Type B pancreatic cell (in vitro differentiated cells): ENCODE results near the gene GCFC2. TPM values are rescaled to one million over a fixed set of nuclear protein-coding genes. Genes with fewer than 3 reads are reported as not detected.

ENCODE experiments used
- DNase-seq: peaks from one replicate; pipeline ENCODE4 v3.0.0; 2021; ENCODE audit warnings: mixed read lengths; ENCODE audit not compliant: unreplicated experiment; ENCODE audit errors: extremely low spot score
- H3K27ac Mint-ChIP-seq: 2 replicates; pipeline ENCODE4 v1.8.0; 2021; ENCODE audit warnings: mild to moderate bottlenecking, mixed read lengths
- H3K27me3 Mint-ChIP-seq: 2 replicates; pipeline ENCODE4 v1.8.0; 2021; ENCODE audit warnings: mixed read lengths
- H3K36me3 Mint-ChIP-seq: 2 replicates; pipeline ENCODE4 v1.8.0; 2021; ENCODE audit warnings: mixed read lengths
- H3K4me1 Mint-ChIP-seq: one replicate; pipeline ENCODE4 v1.8.0; 2021; ENCODE audit warnings: mixed read lengths; ENCODE audit not compliant: unreplicated experiment
- H3K4me3 Mint-ChIP-seq: 2 replicates; pipeline ENCODE4 v1.8.0; 2021; ENCODE audit warnings: mild to moderate bottlenecking, mixed read lengths
- H3K9me3 Mint-ChIP-seq: 2 replicates; pipeline ENCODE4 v1.8.0; 2021; ENCODE audit warnings: mixed read lengths
- total RNA-seq: library from RNA; stranded (reverse); gene quantifications from 2 replicates; pipeline ENCODE4 v1.2.1, GENCODE V29; 2021; ENCODE audit warnings: low replicate concordance
- TF ChIP-seq, protein P1 (sequence below): fragments of 200-600 bp; sonication (generic); conservative IDR thresholded peaks from 2 replicates; pipeline ENCODE4 v1.5.0; 2021; ENCODE audit warnings: antibody characterized with exemption, mild to moderate bottlenecking

Gene GCFC2
- total RNA-seq, 1 donor from 2014 or later: 19.8 TPM

DNA sequence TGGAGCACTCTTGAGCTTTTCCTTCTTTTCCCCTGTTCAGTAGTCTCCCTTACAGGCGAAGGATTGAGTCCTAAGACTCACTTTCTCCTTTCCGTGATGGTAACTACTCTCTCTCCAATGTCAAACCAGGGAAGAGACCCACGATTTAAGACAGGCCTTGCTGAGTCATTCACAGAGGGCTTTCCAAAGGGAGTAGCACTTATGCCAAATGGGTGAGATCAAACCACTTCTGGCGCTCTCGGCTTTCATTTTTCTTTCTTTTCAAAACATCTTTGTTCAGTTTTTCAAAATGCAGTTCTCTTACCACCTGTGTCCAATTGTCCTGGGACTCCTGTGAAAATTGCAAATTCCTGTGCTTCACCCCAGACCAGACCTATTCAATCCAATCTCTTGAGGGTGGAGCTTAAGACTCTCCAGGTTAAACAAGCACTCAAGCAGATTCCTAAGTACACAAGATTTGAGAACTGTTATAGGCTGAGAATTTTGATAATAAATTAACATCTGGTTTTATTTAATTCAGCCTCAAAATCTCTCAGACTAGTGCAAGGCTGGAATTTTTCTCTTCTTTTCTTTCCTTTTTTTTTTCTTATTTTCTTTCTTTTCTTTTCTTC is 78.5 kb downstream of the GCFC2 start:
- peaks cover 12% of the 10 kb centered on the region for H3K4me1 Mint-ChIP-seq

DNA sequence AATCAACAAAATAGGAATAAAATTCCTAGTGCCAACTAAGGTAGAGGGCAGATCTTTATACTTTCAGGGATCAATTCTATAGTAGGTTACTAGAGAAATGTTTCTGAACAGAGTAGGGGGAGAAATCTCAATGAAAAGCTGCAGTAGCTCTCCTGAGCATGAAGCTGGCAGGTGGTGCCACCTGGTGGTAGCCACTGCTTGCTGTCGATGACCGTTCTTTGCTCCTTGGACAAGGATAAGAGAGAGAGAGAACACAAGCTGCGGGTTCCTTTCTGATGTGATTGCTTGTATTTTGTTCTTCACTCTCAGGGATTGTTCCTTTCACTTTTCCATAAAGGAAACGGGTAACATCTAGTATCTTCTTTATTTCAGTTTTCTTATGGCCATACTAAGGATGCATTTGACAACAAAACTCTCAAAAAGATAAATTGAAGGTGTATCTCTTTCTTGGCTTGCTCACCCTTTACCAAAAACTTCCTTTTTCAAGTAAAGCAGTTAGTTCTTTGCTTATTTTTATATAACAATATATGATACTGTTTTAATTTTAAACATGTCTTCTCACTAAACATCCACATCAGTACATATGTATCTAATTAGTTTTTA is 82.7 kb downstream of the GCFC2 start:
- H3K27ac Mint-ChIP-seq: no peak overlapping the region

More for the DNA sequence above, 78.5 kb downstream of the GCFC2 start:
- Mint-ChIP-seq H3K27ac (peak overlapping the region; percentile 15), H3K9me3 (peaks cover 5% of the 10 kb centered on the region), H3K27me3 (peaks cover 2% of the 10 kb centered on the region), H3K36me3 (no peaks in the 10 kb centered on the region), H3K4me3 (no peak overlapping the region)
- TF ChIP-seq, protein P1, sequence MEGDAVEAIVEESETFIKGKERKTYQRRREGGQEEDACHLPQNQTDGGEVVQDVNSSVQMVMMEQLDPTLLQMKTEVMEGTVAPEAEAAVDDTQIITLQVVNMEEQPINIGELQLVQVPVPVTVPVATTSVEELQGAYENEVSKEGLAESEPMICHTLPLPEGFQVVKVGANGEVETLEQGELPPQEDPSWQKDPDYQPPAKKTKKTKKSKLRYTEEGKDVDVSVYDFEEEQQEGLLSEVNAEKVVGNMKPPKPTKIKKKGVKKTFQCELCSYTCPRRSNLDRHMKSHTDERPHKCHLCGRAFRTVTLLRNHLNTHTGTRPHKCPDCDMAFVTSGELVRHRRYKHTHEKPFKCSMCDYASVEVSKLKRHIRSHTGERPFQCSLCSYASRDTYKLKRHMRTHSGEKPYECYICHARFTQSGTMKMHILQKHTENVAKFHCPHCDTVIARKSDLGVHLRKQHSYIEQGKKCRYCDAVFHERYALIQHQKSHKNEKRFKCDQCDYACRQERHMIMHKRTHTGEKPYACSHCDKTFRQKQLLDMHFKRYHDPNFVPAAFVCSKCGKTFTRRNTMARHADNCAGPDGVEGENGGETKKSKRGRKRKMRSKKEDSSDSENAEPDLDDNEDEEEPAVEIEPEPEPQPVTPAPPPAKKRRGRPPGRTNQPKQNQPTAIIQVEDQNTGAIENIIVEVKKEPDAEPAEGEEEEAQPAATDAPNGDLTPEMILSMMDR: no peak
- DNase-seq: no peak

DNA sequence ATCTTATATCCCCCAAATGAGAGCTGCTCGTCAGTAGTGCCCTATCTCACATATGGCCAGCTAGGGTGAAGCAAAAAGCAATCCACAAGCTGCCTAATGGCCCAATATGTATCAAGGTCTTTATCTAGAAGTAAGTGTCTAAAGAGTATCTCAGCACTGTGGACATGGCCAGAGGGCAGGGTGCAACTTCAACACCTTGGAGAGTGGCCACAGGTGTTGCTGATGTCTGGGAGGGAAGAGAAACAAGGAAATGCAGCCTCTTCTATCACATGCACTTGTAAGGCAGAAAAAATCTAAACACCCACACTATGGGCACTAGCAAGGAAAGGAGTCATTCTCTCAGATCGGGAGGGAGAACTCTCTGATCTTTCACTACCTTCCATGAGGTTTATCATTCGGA is 87.8 kb downstream of the GCFC2 start:
- Mint-ChIP-seq H3K27me3 (peaks cover 6% of the 10 kb centered on the region), H3K4me3 (no peak overlapping the region), H3K36me3 (no peaks in the 10 kb centered on the region), H3K4me1 (no peaks in the 10 kb centered on the region), H3K9me3 (peaks cover 6% of the 10 kb centered on the region), H3K27ac (no peak overlapping the region)
- DNase-seq: no peak
- TF ChIP-seq, protein P1: no peak

More for the DNA sequence above, 82.7 kb downstream of the GCFC2 start:
- DNase-seq: peak; percentile 82
- TF ChIP-seq, protein P1: peak; percentile 96
- Mint-ChIP-seq H3K9me3 (peaks cover 5% of the 10 kb centered on the region), H3K4me1 (peaks cover 12% of the 10 kb centered on the region), H3K36me3 (no peaks in the 10 kb centered on the region), H3K4me3 (no peak overlapping the region), H3K27me3 (peaks cover 2% of the 10 kb centered on the region)

DNA sequence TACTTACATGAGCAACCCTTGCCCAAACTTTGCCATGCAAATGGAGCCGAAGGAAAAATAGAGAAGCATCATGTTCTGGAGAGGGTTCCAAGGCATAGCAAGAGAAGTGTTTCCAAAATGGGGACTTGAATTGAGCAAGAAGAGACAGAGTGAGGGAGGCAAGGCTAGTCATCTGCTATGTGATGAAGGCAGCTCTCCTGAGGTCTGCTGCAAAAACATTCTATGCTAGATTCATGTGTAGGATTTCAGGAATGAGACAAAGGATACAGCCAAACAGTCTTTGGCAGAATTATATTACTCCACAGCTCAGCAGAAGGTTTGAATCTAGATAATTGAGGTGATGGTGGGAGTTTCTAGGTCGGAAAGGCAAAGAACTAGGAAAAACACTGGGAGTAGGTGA is 88.2 kb downstream of the GCFC2 start:
- no peak for DNase-seq
- TF ChIP-seq, protein P1: no peak
- H3K9me3 Mint-ChIP-seq: peaks cover 8% of the 10 kb centered on the region
- H3K27me3 Mint-ChIP-seq: peaks cover 6% of the 10 kb centered on the region
- no peak overlapping the region for H3K4me3 Mint-ChIP-seq
- H3K36me3 Mint-ChIP-seq: no peaks in the 10 kb centered on the region
- no peaks in the 10 kb centered on the region for H3K4me1 Mint-ChIP-seq
- H3K27ac Mint-ChIP-seq: no peak overlapping the region

DNA sequence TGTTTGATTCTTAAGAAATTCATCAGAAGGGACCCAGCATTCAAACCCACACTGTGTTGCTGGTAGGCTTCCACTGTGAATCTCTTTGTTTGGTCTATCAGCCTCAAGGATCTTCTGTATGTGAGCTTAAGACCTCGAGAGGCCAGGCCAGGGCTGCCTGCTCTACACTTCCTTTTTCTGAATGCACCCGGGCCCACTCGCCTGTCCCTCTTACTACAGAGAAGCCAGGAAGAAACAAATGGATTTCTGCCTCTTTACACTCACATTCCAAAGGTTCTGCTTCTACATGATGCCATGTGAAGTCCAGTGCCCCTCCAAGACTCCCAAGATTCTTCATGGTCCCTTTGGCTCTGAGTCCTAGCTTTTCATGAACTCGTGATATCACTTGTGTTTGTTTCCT is 89.5 kb downstream of the GCFC2 start:
- Mint-ChIP-seq H3K4me1 (no peaks in the 10 kb centered on the region), H3K27ac (no peak overlapping the region), H3K27me3 (peaks cover 6% of the 10 kb centered on the region), H3K9me3 (peaks cover 10% of the 10 kb centered on the region), H3K36me3 (no peaks in the 10 kb centered on the region), H3K4me3 (no peak overlapping the region)
- TF ChIP-seq, protein P1: no peak
- no peak for DNase-seq
